Tongue (tissue), 2 donors: ENCODE results near the gene STAT3. TPM values are rescaled to one million over a fixed set of nuclear protein-coding genes. Genes with fewer than 3 reads are reported as not detected.
"Not testable (repeated sequence)": the region's sequence is repeated elsewhere in the genome, so short reads cannot be mapped to it uniquely, and the experiment has no call there.

Source experiments
- DNase-seq: peaks from one replicate; pipeline ENCODE4 v3.0.0-alpha.2; 2015
- total RNA-seq: library from RNA; depleted of rRNA; stranded (reverse); fragments of >200 nt; gene quantifications from one replicate; pipeline ENCODE4 v1.2.3, GENCODE V29; 2014

The STAT3 gene
- total RNA-seq, result 158 TPM

DNA sequence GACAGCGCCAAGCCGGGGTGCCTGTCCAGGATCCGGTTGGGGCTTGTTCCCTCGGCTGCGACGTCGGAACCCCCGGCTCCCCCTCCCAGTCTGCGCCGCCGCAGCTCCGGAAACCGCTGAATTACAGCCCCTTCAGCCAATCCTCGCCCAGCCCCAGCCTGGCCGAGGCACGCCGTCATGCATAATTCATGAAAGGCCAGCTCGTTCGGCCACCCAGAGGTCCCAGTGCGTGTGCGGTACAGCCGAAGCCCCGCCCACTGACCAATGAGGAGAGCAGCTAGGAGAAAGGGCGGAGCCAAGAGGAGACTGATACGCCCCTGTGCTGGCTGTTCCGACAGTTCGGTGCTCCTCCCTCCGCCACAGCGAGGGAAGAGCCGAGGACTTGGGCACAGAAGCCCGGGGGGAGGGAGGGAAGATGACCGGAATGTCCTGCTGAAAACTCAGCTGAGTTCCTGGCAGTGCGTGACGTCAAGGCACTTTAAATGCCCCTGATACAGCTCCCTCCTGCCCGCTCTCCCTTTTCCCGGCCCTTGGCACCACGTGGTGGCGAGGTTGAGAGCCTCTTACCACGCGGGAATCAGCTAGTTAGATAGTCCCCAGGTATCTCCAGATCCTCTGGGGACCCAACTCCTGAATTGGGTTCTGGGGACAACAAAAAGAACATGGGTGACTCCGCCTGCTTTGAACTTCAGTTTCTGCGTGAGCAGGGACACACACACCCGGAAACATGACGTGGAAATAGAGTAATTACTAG is at the start of gene STAT3:
Gene STAT3, minus strand, starts transcription at position 62 of the 754 bp plus-strand sequence. CDS start 39,926 bp downstream, outside the sequence.
- peak; percentile 100 for DNase-seq

DNA sequence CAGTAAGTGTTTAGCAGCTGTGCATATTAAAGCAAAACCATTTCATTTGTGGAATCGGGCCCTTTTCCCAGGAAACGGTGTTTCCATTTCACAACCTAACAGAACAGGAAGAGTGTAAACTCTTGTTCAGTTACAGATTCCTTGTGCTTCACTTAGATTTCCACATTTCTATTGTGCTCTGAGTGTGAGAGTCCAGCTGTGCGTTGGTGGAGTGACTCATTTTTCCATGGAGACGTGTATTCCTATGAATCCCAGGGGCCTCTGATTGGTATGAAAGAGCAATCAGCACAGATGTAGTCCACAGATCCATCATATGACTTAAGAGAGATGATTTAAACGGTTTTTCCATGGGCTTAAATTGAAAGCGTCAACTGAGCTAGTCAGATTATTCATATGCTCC is 48.1 kb upstream of the STAT3 start:
- DNase-seq, result peak; percentile 83

- DNase-seq, result no peak
Measured at GRCh38 chr17:42431758-42432161, 43.5 kb upstream of the STAT3 start.

GRCh38 chr17:42429726-42430447 is 41.6 kb upstream of the STAT3 start:
- peak; percentile 64 for DNase-seq

- peak; percentile 86 for DNase-seq
Measured at GRCh38 chr17:42428141-42428944, 40.1 kb upstream of the STAT3 start.

DNA sequence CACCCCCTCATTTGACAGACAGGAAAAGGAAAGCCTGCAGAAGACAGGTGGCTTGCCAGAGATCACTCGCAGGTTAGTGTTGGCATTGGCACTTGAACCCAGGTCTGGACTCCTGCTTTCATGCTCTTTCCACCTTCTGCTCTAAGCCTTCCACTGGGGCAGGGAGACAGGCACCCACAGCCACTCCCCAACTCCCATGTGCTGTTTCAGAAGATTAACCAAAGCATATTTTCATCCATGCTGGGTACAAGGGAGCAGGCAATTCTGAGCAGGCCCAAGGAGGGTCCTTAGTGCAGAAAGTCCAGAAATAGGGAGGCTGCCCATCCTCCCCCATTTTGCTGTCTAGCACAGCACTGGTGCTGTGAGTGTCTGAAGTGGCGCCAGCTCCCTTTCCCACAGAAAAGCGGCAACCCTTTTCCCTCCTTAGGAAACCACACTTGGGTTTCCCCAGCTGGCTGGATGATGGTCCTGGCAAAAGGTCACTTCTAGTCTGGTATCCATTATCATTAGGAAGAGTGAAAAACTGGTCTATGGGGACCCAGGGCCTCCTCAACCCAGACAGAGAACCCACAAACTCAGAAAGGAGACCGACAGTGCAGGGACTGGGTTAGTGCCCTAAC is 36.9 kb upstream of the STAT3 start:
- DNase-seq, result no peak

DNA sequence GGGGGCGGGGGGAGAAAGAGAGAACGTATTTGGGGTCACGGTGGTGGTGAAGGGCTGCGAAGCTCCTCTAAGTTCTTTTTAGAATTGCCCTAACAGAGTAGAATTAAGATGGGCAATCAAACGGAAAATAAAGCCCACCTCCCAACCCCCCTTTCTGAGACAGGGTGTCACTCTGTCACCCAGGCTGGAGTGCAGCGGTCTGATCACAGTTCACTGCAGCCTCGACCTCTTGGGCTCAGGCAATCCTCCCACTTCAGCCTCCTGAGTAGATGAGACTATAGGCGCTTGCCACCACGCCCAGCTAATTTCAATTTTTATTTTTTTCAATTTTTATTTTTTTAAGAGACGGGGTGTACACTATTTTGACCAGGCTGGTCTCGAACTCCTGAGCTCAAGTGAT is 35.5 kb upstream of the STAT3 start:
- no peak for DNase-seq

DNA sequence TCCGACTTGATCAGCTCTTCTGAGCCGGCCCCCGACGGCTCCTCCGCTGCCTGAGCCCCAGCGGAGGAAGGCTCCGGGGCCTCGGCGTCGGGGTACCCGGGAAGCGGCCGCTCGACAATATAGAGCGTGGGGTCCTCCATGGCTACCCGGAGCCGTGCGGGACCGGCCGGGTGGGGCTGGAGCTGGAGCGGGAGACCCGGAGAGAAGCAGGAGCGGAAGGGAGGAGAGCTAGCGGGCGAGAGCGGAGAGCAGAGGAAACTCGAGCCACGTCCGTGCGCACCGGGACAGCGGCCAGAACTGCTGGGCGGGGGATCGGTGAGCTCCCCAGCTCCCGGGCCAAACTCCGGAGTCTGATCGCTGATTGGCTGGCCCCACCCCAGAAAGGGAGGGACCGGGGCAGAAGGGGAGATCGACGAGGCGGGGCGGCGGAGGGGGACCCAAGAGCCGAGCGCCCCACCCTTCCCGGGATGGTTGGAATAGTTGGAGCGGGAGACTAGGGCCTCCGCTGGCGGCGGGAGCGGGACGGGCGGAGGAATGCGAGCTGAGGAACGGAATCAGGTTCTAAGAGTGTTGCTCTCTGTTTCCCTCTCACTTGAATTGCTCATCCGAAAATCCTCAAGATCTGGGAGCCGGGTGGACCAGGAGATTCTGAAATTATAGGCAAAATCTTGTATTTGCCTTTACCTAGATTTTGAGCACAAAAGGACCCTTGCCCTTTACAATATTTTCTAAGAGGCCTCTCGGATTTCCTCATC is 34.9 kb upstream of the STAT3 start, which contains the start of gene CAVIN1:
Gene CAVIN1, minus strand, starts transcription at position 299 of the 755 bp plus-strand sequence. Its CDS starts 159 bp downstream, at position 140.
- DNase-seq, result peak; percentile 100

GRCh38 chr17:42422412-42422957 is 34.2 kb upstream of the STAT3 start:
- DNase-seq, result no peak

DNA sequence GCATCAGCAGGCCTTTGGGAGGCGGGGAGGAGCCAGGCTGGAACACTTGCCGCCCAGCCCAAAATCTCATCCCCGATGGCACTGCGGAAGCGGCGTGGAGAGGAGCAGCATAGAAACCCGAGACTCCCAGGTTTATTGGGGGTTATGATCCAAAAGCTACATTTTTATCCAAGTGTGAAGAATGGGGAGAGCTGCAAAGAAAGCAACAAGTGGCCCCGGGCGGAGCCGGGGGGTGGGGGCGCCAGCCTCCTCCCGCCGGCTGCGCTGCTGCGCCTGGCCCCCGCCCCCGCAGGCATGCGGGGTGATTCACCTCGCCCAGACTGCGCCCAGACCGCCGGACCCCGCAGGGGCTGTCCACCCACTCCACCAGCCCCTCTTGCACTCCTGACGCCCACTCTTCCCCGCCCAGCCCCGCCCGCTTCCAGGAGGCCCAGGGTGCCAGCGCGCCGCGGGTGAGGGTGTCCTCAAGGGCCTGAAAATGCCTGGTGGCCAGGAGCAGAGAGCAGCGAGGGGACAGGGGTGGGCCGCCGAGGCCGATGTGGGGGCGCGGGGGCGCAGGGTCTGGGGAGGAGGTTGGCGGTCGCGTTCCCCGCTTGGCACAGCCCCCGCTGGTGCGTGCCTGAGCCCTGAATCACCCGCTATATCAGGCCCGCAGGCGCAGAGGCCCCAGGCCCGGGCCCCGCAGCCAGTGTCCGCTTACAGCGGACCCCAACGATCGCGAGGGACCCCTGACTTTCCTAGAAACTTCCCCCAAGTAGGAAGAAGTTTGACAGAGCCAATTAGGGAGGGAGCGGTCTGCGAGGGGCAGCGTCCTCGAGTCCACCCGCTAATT is 33.5 kb upstream of the STAT3 start:
- peak; percentile 63 for DNase-seq

DNA sequence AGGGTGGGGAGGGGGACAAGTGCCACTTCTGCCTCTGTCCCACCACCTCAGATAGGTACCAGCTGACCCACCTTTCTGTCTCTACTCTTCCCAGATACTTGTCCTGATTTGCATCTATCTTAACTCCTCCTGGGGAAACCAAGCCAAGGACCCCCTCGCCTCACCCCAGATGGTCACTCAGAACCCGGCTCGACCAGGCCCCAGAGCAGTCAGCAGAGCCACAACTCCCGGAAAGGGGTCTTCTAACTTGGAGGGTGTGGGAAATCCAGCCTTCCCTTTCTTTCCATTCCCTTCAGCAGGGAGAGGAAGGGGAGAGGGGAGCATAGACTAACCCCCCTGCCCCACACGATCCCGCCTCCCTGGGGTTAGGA is 32.9 kb upstream of the STAT3 start:
- DNase-seq, result no peak

DNA sequence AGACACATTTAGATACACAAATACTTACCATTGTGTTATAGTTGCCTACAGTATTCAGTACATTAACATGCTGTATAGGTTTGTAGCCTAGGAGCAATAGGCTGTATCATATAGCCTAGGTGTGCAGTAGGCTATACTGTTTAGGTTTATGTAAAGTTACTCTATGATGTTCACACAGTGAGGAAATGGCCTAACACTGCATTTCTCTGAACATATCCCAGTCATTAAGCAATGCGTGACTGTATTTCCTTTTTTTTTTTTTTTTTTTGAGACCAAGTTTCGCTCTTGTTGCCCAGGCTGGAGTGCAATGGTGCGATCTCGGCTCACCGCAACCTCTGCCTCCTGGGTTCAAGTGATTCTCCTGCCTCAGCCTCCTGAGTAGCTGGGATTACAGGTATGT is 29.7 kb upstream of the STAT3 start:
- not testable (repeated sequence) for DNase-seq

- no peak for DNase-seq
Measured at GRCh38 chr17:42414704-42415409, 26.6 kb upstream of the STAT3 start.

DNA sequence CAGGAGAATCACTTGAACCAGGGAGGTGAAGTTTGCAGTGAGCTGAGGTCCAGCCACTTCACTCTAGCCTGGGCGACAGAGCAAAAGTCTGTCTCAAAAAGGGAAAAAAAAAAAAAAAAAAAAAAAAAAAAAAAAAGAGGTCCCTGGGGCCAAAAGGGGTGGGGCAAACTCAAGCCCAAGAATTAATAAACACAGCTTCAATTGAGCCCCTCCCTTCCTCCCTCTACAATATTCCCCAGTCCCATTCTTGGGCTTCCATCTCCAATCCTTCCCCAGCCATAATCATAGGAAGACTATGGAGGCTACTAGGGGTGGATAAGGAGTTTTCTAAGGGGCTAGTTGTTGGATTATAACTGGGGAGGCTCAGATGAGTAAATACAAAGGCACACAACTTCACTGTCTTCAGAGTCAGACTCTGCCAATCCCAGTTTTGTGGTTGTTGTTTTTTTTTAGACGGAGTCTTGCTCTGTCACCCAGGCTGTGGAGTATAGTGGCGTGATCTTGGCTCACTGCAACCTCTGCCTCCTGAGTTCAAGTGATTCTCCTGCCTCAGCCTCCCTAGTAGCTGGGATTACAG is 25.3 kb upstream of the STAT3 start:
- DNase-seq, result no peak

DNA sequence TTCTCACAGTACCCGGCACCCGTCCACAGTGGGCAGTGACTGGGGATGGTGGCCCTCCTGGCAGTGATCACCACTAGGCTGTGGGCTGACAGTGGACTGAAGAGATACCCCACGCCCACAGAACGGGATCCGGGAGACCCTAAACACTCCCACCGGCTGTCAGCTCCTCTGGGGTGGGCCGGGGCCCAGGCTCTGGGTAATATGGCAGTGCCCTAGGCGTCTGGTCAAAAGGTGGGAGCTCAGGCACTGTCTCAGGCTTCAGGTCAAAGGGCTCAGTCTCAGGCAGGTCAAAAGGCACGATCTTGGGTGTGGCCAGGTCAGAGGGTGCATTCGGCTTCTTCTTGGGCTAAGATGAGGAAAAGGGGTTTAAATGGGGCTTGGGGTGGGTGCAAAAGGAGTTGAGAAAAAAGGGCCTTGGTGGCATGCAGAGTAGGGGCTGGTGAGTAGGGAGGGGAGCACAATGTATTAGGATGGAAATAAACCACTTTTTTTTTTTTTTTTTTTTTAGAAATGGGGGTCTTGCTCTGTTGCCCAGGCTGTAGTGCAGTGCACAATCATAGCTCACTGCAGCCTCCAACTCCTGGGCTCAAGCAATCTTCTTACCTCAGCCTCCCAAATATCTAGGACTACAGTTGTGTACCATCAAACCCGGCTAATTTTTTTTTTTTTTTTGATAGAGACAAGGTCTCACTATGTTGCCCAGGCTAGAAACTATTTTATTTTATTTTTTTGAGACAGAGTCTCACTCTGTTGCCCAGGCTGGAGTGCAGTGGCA is 23.9 kb upstream of the STAT3 start:
- no peak for DNase-seq

GRCh38 chr17:42411361-42411760 is 23.1 kb upstream of the STAT3 start:
- peak; percentile 84 for DNase-seq

DNA sequence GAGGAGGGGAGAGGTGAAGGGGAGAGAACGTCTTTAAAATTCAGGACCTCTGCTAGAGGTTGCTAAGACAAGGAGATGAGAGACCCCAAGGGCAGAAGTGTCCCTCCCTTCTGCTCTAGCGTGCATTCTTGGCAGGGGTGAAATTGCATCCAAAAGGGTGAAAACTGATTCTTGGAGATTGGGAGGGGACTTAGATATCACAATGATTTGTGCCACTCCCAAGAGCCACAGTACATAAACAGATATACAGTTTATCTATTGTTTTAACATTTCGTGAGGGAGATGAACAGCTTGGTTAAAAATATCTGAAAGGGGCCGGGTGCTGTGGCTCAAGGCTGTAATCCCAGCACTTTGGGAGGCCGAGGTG is 22.1 kb upstream of the STAT3 start:
- no peak for DNase-seq

GRCh38 chr17:42409523-42410318 is 21.5 kb upstream of the STAT3 start:
- peak; percentile 48 for DNase-seq
